ENCODE data around the gene KISS1R. TPM values are rescaled to one million over a fixed set of nuclear protein-coding genes. Genes with fewer than 3 reads are reported as not detected.
"Not testable (repeated sequence)": the region's sequence is repeated elsewhere in the genome, so short reads cannot be mapped to it uniquely, and the experiment has no call there.

The KISS1R gene
- total RNA-seq, 3 donors from 2014 or later = 2.9 to 5.1 (median 3.3) TPM

- H3K4me3 Mint-ChIP-seq = no peak overlapping the region
- DNase-seq (no peak), ATAC-seq (no peak)
- H3K9me3 Mint-ChIP-seq = no peaks in the 10 kb centered on the region
- H3K27me3 Mint-ChIP-seq (ENCODE audit: low read depth) = no peaks in the 10 kb centered on the region
- H3K36me3 Mint-ChIP-seq (ENCODE audit: insufficient read depth) = no peaks in the 10 kb centered on the region
- peaks cover 11% of the 10 kb centered on the region for H3K4me1 Mint-ChIP-seq (ENCODE audit: low read depth)
Measured at GRCh38 chr19:952680-953444, 35.7 kb downstream of the KISS1R start.

GRCh38 chr19:953445-954271, 36.5 kb downstream of the KISS1R start:
- Mint-ChIP-seq H3K4me3 (peak overlapping the region; percentile 56), H3K9me3 (no peaks in the 10 kb centered on the region), H3K4me1 (ENCODE audit: low read depth) (peaks cover 11% of the 10 kb centered on the region)

GRCh38 chr19:954272-954671, 37.1 kb downstream of the KISS1R start:
- no peaks in the 10 kb centered on the region for H3K27me3 Mint-ChIP-seq (ENCODE audit: low read depth)
- H3K4me1 Mint-ChIP-seq (ENCODE audit: low read depth) = peaks cover 12% of the 10 kb centered on the region
- no peak for ATAC-seq
- H3K9me3 Mint-ChIP-seq = no peaks in the 10 kb centered on the region
- H3K36me3 Mint-ChIP-seq (ENCODE audit: insufficient read depth) = no peaks in the 10 kb centered on the region
- H3K4me3 Mint-ChIP-seq = no peak overlapping the region
- DNase-seq = no peak

More at GRCh38 chr19:953445-954271, 36.5 kb downstream of the KISS1R start:
- ATAC-seq (no peak), DNase-seq (no peak)
- Mint-ChIP-seq H3K36me3 (ENCODE audit: insufficient read depth) (no peaks in the 10 kb centered on the region), H3K27me3 (ENCODE audit: low read depth) (no peaks in the 10 kb centered on the region)

- Mint-ChIP-seq H3K9me3 (no peaks in the 10 kb centered on the region), H3K27me3 (ENCODE audit: low read depth) (no peaks in the 10 kb centered on the region), H3K4me1 (ENCODE audit: low read depth) (peaks cover 12% of the 10 kb centered on the region), H3K4me3 (no peak overlapping the region), H3K36me3 (ENCODE audit: insufficient read depth) (no peaks in the 10 kb centered on the region)
- no peak for ATAC-seq
- DNase-seq = no peak
Measured at GRCh38 chr19:954672-955494, 37.8 kb downstream of the KISS1R start.

- Mint-ChIP-seq H3K9me3 (no peaks in the 10 kb centered on the region), H3K27me3 (ENCODE audit: low read depth) (no peaks in the 10 kb centered on the region), H3K4me1 (ENCODE audit: low read depth) (peaks cover 12% of the 10 kb centered on the region), H3K36me3 (ENCODE audit: insufficient read depth) (no peaks in the 10 kb centered on the region), H3K4me3 (no peak overlapping the region)
- ATAC-seq = no peak
- DNase-seq = no peak
Measured at GRCh38 chr19:955803-956765, 39.0 kb downstream of the KISS1R start.

- DNase-seq (no peak), ATAC-seq (no peak)
- Mint-ChIP-seq H3K4me1 (ENCODE audit: low read depth) (peaks cover 8% of the 10 kb centered on the region), H3K36me3 (ENCODE audit: insufficient read depth) (no peaks in the 10 kb centered on the region), H3K27me3 (ENCODE audit: low read depth) (no peaks in the 10 kb centered on the region), H3K9me3 (no peaks in the 10 kb centered on the region), H3K4me3 (no peak overlapping the region)
Measured at GRCh38 chr19:956766-957440, 39.8 kb downstream of the KISS1R start.

GRCh38 chr19:957578-957977, 40.4 kb downstream of the KISS1R start:
- ATAC-seq; H3K9me3 Mint-ChIP-seq; H3K27me3 Mint-ChIP-seq (ENCODE audit: low read depth); H3K36me3 Mint-ChIP-seq (ENCODE audit: insufficient read depth); H3K4me3 Mint-ChIP-seq; DNase-seq: not testable (repeated sequence)
- peaks cover 10% of the 10 kb centered on the region for H3K4me1 Mint-ChIP-seq (ENCODE audit: low read depth)

- peaks cover 6% of the 10 kb centered on the region for H3K4me1 Mint-ChIP-seq (ENCODE audit: low read depth)
- H3K9me3 Mint-ChIP-seq = no peaks in the 10 kb centered on the region
- no peaks in the 10 kb centered on the region for H3K36me3 Mint-ChIP-seq (ENCODE audit: insufficient read depth)
- no peaks in the 10 kb centered on the region for H3K27me3 Mint-ChIP-seq (ENCODE audit: low read depth)
- peak; percentile 46 for DNase-seq
- H3K4me3 Mint-ChIP-seq = no peak overlapping the region
- ATAC-seq = peak; percentile 93 to 100
Measured at GRCh38 chr19:958967-959855, 42.1 kb downstream of the KISS1R start.

- ATAC-seq = no peak
- no peak overlapping the region for H3K4me3 Mint-ChIP-seq
Measured at GRCh38 chr19:960020-960419, 42.9 kb downstream of the KISS1R start.

GRCh38 chr19:960601-960938, 43.4 kb downstream of the KISS1R start:
- Mint-ChIP-seq H3K36me3 (ENCODE audit: insufficient read depth) (peaks cover 2% of the 10 kb centered on the region), H3K27me3 (ENCODE audit: low read depth) (no peaks in the 10 kb centered on the region), H3K4me1 (ENCODE audit: low read depth) (peaks cover 6% of the 10 kb centered on the region), H3K9me3 (no peaks in the 10 kb centered on the region), H3K4me3 (no peak overlapping the region)
- ATAC-seq (no peak), DNase-seq (no peak)

More at GRCh38 chr19:960020-960419, 42.9 kb downstream of the KISS1R start:
- Mint-ChIP-seq H3K4me1 (ENCODE audit: low read depth) (peaks cover 6% of the 10 kb centered on the region), H3K36me3 (ENCODE audit: insufficient read depth) (peaks cover under 1% of the 10 kb centered on the region), H3K27me3 (ENCODE audit: low read depth) (no peaks in the 10 kb centered on the region), H3K9me3 (no peaks in the 10 kb centered on the region)
- DNase-seq = no peak

- DNase-seq = no peak
- Mint-ChIP-seq H3K36me3 (ENCODE audit: insufficient read depth) (peaks cover 4% of the 10 kb centered on the region), H3K4me3 (no peak overlapping the region), H3K9me3 (no peaks in the 10 kb centered on the region), H3K4me1 (ENCODE audit: low read depth) (peaks cover 6% of the 10 kb centered on the region), H3K27me3 (ENCODE audit: low read depth) (no peaks in the 10 kb centered on the region)
- no peak for ATAC-seq
Measured at GRCh38 chr19:961866-962620, 44.9 kb downstream of the KISS1R start.

Data from activated T-cell treated with anti-CD3 and anti-CD28 coated beads, Interleukin-2, amount 50 U/mL, for 4 hours (primary cell).